Testis (tissue), 3 donors: ENCODE results near the gene ORC2. TPM values are rescaled to one million over a fixed set of nuclear protein-coding genes. Genes with fewer than 3 reads are reported as not detected.
"Not testable (repeated sequence)": the region's sequence is repeated elsewhere in the genome, so short reads cannot be mapped to it uniquely, and the experiment has no call there.

Experiments
- DNase-seq: peaks from one replicate; pipeline ENCODE4 v3.0.0-alpha.2; 2019
- H3K27ac ChIP-seq, 2 donors: fragments of 200-600 bp; sonication (generic); one replicate each; pipeline ENCODE4 v1.5.1; 2019
- H3K27me3 ChIP-seq: fragments of 200-600 bp; sonication (generic); one replicate; pipeline ENCODE4 v1.5.1; 2019
- H3K36me3 ChIP-seq: fragments of 200-600 bp; sonication (generic); one replicate; pipeline ENCODE4 v1.5.1; 2017; ENCODE audit warnings: low read depth; ENCODE audit errors: missing control alignments
- H3K4me1 ChIP-seq: fragments of 200-600 bp; sonication (generic); one replicate; pipeline ENCODE4 v1.5.1; 2019
- H3K4me3 ChIP-seq, 2 donors: fragments of 200-600 bp; sonication (generic); one replicate each; pipeline ENCODE4 v1.5.1; 2017 to 2019
- H3K9me3 ChIP-seq: fragments of 200-600 bp; sonication (generic); one replicate; pipeline ENCODE4 v1.5.1; 2017
- POLR2A ChIP-seq: fragments of 450-650 bp; IDR thresholded peaks from one replicate; pipeline ENCODE4 v1.6.1; 2017; ENCODE audit warnings: antibody characterized with exemption, mild to moderate bottlenecking, moderate library complexity
- WGBS, 2 donors: methylation state at CpG; one replicate each; pipeline ENCODE4 v1.1.5; 2018; 5-methylcytosine and 5-hydroxymethylcytosine counted together
- intact Hi-C: fragments of 100-400 bp; cut with DNase I; formaldehyde crosslinking; loops from one replicate; pipeline ENCODE4 v1.15.1; 2023; ENCODE audit warnings: low total_unique reads
- polyA plus RNA-seq: library from polyadenylated mRNA; stranded (reverse); fragments of 350-450 nt; fragmentation: Illumina TruSeq; extraction: RNeasy Lipid Tissue Mini Kit (QIAGEN cat#74804); gene quantifications from one replicate; pipeline ENCODE4 v1.2.3, GENCODE V29; 2014; ENCODE audit warnings: low read depth, low replicate concordance; ENCODE audit not compliant: insufficient read depth
- total RNA-seq, 2 donors: library from RNA; depleted of rRNA; stranded (reverse); fragments of >200 nt; gene quantifications; one replicate each; pipeline ENCODE4 v1.2.3, GENCODE V29; 2016
- TF ChIP-seq, protein P1 (sequence below), 3 experiments: fragments of 450-650 bp in 2 of 3; fragments of 200-600 bp in 1 of 3; sonication (generic) in 1 of 3; IDR thresholded peaks; one replicate each; pipeline ENCODE4 v1.5.1; 2016 to 2019; ENCODE audit warnings: antibody characterized with exemption in 3 of 3, mild to moderate bottlenecking in 2 of 3, moderate library complexity in 1 of 3

The ORC2 gene
- total and polyA plus RNA-seq, 3 donors from 2014 or later: 31.8 to 70.4 (median 32.5) TPM

DNA sequence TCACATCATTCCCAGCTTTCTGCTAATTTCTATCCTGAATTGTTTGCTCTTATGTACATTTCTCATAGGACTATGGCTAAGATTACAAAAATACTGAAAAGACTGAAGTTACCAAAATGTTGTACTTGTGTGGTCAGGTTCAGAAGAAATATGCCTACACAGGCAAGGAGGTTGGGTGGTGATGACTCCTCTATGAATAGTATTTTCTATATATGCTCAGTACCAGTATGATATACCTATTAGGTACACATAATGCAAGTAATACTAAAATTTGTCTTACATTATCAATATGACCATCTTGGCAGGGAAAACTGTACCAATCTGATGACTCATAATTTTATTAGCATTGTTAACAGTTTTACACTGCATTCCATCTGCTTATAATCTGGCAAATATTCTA lies 12.2 kb upstream of the ORC2 start:
- TF ChIP-seq, protein P1, sequence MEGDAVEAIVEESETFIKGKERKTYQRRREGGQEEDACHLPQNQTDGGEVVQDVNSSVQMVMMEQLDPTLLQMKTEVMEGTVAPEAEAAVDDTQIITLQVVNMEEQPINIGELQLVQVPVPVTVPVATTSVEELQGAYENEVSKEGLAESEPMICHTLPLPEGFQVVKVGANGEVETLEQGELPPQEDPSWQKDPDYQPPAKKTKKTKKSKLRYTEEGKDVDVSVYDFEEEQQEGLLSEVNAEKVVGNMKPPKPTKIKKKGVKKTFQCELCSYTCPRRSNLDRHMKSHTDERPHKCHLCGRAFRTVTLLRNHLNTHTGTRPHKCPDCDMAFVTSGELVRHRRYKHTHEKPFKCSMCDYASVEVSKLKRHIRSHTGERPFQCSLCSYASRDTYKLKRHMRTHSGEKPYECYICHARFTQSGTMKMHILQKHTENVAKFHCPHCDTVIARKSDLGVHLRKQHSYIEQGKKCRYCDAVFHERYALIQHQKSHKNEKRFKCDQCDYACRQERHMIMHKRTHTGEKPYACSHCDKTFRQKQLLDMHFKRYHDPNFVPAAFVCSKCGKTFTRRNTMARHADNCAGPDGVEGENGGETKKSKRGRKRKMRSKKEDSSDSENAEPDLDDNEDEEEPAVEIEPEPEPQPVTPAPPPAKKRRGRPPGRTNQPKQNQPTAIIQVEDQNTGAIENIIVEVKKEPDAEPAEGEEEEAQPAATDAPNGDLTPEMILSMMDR (IDR thresholded peaks at IDR 0.05): no peak
- no peak for TF ChIP-seq POLR2A
- Histone ChIP-seq H3K27me3 (no peaks in the 10 kb centered on the region), H3K36me3 (no peaks in the 10 kb centered on the region), H3K9me3 (no peaks in the 10 kb centered on the region), H3K4me3 (no peak overlapping the region), H3K27ac (no peak overlapping the region), H3K4me1 (no peaks in the 10 kb centered on the region)
- intact Hi-C loops: no loop called here
- DNase-seq: no peak

DNA sequence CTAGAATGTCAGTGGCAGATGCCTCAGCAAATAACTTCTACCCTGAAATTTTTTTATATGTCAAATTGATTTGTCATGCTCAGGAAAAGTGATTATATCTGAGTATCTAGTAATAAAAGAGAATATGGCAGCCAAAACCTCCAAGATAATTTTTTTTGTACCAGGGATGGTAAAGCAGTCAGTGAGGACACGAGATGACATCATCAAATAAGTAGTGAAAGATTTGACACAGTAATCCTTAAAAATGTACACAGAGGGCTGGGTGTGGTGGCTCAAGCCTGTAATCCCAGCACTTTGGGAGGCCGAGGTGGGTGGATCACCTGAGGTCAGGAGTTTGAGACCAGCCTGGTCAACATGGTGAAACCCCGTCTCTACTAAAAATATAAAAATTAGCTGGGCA lies 6.6 kb upstream of the ORC2 start:
- 90 to 91% methylated on average over 3 of the region's 3 CpGs for WGBS, 2 donors

DNA sequence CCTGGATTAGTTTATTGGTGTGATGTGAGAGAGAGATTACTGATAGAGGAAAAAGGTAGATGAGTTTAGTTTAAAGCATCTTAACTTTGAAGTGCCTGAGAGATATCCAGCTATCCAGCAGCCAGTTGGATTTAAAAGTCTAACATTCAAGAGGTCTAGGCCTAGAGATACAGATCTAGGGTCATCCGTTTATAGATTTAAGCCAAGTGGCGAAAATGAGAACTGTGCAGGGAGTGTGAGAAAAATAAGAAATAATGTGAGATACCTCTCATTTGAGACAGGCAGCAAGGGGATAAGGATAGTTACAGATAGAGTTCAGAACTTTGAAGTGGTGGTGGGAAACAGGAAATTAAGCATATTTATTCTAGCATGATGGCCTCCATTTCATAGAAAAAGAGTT lies 5.3 kb upstream of the ORC2 start:
- Histone ChIP-seq H3K4me1 (no peaks in the 10 kb centered on the region), H3K36me3 (no peaks in the 10 kb centered on the region), H3K27ac (peak overlapping the region; percentile 3 to 43), H3K4me3 (no peak overlapping the region), H3K9me3 (no peaks in the 10 kb centered on the region), H3K27me3 (no peaks in the 10 kb centered on the region)
- 70 to 71% methylated on average over 2 of the region's 2 CpGs for WGBS, 2 donors
- intact Hi-C loops: no loop called here
- DNase-seq: no peak
- no peak for TF ChIP-seq POLR2A
- TF ChIP-seq, protein P1 (IDR thresholded peaks at IDR 0.05): no peak

More for the DNA sequence above, 6.6 kb upstream of the ORC2 start:
- DNase-seq, H3K4me1 ChIP-seq, H3K36me3 ChIP-seq, H3K27ac ChIP-seq, H3K4me3 ChIP-seq, H3K27me3 ChIP-seq, intact Hi-C loops, H3K9me3 ChIP-seq: not testable (repeated sequence)

DNA sequence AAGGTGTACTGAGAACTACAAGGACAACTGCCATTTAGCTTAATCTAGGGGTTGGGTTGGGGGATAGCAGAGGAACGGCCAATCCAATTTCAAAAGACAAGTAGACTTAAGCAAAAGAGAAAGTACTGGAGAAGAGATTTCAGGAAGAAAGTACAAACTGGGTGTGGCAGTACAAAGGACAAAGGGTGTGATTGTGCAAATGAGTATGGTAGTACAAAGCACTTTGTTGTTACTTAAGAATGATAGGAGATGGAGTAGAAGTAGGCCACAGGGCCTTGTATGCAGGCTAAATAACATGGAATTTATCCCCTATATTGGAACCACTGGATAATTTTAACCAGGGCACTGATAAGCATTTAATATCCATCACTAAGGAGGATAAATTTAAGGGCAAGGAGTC lies 4.7 kb upstream of the ORC2 start:
- no peaks in the 10 kb centered on the region for H3K4me1 ChIP-seq
- DNase-seq: no peak
- no peaks in the 10 kb centered on the region for H3K9me3 ChIP-seq
- H3K27me3 ChIP-seq: no peaks in the 10 kb centered on the region
- H3K36me3 ChIP-seq: no peaks in the 10 kb centered on the region
- WGBS, 2 donors: 57 to 78% methylated on average over 1 of the region's 1 CpG
- TF ChIP-seq POLR2A: no peak
- TF ChIP-seq, protein P1 (IDR thresholded peaks at IDR 0.05): no peak
- intact Hi-C loops: no loop called here
- H3K27ac ChIP-seq: peak overlapping the region in 1 of 2 donors; percentile 43
- no peak overlapping the region for H3K4me3 ChIP-seq

DNA sequence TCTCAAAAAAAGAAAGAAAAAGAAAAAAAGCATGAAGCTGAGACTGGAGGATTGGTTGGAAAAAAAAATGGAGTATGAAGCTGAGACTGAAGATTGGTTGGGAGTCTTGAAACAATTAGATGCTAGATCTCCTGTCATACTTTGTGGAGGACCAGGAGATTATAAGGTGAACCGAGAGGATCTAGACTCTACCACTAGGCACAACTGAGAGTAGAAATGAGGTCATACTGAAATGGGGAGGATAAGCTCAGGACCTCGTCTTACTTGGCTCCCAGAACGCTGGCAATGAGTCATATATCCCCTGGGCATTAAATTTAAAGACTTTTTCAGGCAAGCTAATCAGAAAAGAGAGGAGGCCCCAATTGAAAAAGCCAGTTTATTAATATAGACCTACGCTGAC lies 3.3 kb upstream of the ORC2 start:
- no peak for DNase-seq
- TF ChIP-seq POLR2A: no peak
- TF ChIP-seq, protein P1 (IDR thresholded peaks at IDR 0.05): no peak
- intact Hi-C loops: no loop called here
- H3K9me3 ChIP-seq: no peaks in the 10 kb centered on the region
- no peaks in the 10 kb centered on the region for H3K36me3 ChIP-seq
- H3K4me3 ChIP-seq: no peak overlapping the region
- H3K4me1 ChIP-seq: peaks cover 9% of the 10 kb centered on the region
- WGBS, 2 donors: 61 to 63% methylated on average over 4 of the region's 4 CpGs
- H3K27ac ChIP-seq: no peak overlapping the region
- no peaks in the 10 kb centered on the region for H3K27me3 ChIP-seq
